Esophagus muscularis mucosa (tissue), 3 donors: ENCODE measurements around the gene TRIM54.

Source experiments
- POLR2A ChIP-seq: fragments of 450-650 bp; IDR thresholded peaks from one replicate; pipeline ENCODE4 v1.6.1; 2017; ENCODE audit warnings: antibody characterized with exemption, moderate library complexity, mild to moderate bottlenecking, low read depth
- POLR2AphosphoS5 ChIP-seq, 2 donors: sonication (generic); formaldehyde crosslinking; IDR thresholded peaks; one replicate each; pipeline ENCODE4 v1.6.1; 2017; ENCODE audit warnings: antibody characterized with exemption in 2 of 2
- TF ChIP-seq, protein P1 (sequence below), 3 experiments: fragments of 200-600 bp in 2 of 3; fragments of 450-650 bp in 1 of 3; sonication (generic) in 2 of 3; IDR thresholded peaks; one replicate each; pipeline ENCODE4 v1.5.1; 2017 to 2019; ENCODE audit warnings: antibody characterized with exemption in 3 of 3, mild to moderate bottlenecking in 2 of 3, moderate library complexity in 1 of 3

GRCh38 chr2:27249159-27249890 lies 32.9 kb upstream of the TRIM54 start:
- TF ChIP-seq, protein P1, sequence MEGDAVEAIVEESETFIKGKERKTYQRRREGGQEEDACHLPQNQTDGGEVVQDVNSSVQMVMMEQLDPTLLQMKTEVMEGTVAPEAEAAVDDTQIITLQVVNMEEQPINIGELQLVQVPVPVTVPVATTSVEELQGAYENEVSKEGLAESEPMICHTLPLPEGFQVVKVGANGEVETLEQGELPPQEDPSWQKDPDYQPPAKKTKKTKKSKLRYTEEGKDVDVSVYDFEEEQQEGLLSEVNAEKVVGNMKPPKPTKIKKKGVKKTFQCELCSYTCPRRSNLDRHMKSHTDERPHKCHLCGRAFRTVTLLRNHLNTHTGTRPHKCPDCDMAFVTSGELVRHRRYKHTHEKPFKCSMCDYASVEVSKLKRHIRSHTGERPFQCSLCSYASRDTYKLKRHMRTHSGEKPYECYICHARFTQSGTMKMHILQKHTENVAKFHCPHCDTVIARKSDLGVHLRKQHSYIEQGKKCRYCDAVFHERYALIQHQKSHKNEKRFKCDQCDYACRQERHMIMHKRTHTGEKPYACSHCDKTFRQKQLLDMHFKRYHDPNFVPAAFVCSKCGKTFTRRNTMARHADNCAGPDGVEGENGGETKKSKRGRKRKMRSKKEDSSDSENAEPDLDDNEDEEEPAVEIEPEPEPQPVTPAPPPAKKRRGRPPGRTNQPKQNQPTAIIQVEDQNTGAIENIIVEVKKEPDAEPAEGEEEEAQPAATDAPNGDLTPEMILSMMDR (IDR thresholded peaks at IDR 0.05): no peak
- no peak for TF ChIP-seq POLR2A
- TF ChIP-seq POLR2AphosphoS5 (IDR thresholded peaks at IDR 0.05): no peak
